BJ (cell line): Measurements from ENCODE around the gene LPCAT4. TPM values are rescaled to one million over a fixed set of nuclear protein-coding genes. Genes with fewer than 3 reads are reported as not detected.
A peak's percentile ranks its signal among the peaks of the same experiment; 100 is the strongest.
"Not testable (repeated sequence)": the region's sequence is repeated elsewhere in the genome, so short reads cannot be mapped to it uniquely, and the experiment has no call there.

Experiments
- CTCF ChIA-PET: fragments of 350-600 bp; formaldehyde crosslinking; extraction: SDS; loops from one replicate; lab custom pipeline; 2021; ENCODE audit warnings: antibody characterized with exemption, inconsistent platforms; lab: Yijun Ruan, JAX
- POLR2A ChIA-PET: fragments of 300-600 bp; sonication (Branson Sonifier 250); formaldehyde crosslinking; extraction: SDS; loops from one replicate; lab custom pipeline; 2021; ENCODE audit warnings: antibody characterized with exemption; lab: Charles Lee
- DNase-seq: peaks from one replicate; pipeline ENCODE4 v3.0.0-alpha.2; 2011; ENCODE audit warnings: low read depth
- H3K27me3 ChIP-seq: 2 replicates; pipeline ENCODE4 v1.6.0; 2011; ENCODE audit warnings: low read length; ENCODE audit not compliant: control insufficient read depth, insufficient read depth
- H3K36me3 ChIP-seq: 2 replicates; pipeline ENCODE4 v1.5.1; 2011; ENCODE audit warnings: low read length; ENCODE audit not compliant: control insufficient read depth, insufficient read depth
- H3K4me3 ChIP-seq: 2 replicates; pipeline ENCODE4 v1.5.1; 2011; ENCODE audit warnings: low read depth, mild to moderate bottlenecking, control low read depth, low read length
- CTCF ChIP-seq: IDR thresholded peaks from 2 replicates; pipeline ENCODE4 v1.5.1; 2011; ENCODE audit warnings: low read depth, mild to moderate bottlenecking, control low read depth, inconsistent platforms, low read length, moderate library complexity; ENCODE audit not compliant: insufficient read depth
- polyA plus RNA-seq: library from polyadenylated mRNA; depleted of rRNA; stranded (reverse); fragments of >200 nt; gene quantifications from 2 replicates; pipeline ENCODE4 v1.2.3, GENCODE V29; 2011

The LPCAT4 gene
- polyA plus RNA-seq, 1 experiment = 45.3 TPM

- no peak overlapping the region for H3K4me3 ChIP-seq
- H3K27me3 ChIP-seq = no peaks in the 10 kb centered on the region
- peak; percentile 13; the same call in 1 of the 2 replicates for TF ChIP-seq CTCF
- no peak for DNase-seq
- ChIA-PET CTCF (interaction anchor here (0.9 to 3.5 kb wide), 4 partner anchors 9 to 119 kb away, joined by 3 to 11 read pairs (median 8); partner anchors contain the start of genes LPCAT4, NOP10 and NUTM1), POLR2A (no interaction called here)
- peaks cover 19% of the 10 kb centered on the region for H3K36me3 ChIP-seq
Measured at GRCh38 chr15:34358367-34358766, 8.6 kb downstream of the LPCAT4 start.

- ChIA-PET CTCF (interaction anchor here (0.9 to 3.5 kb wide), 4 partner anchors 10 to 119 kb away, joined by 3 to 11 read pairs (median 8); partner anchors contain the start of genes LPCAT4, NOP10 and NUTM1), POLR2A (no interaction called here)
- no peaks in the 10 kb centered on the region for H3K27me3 ChIP-seq
- no peak for DNase-seq
- no peak overlapping the region for H3K4me3 ChIP-seq
- peaks cover 18% of the 10 kb centered on the region for H3K36me3 ChIP-seq
- TF ChIP-seq CTCF = no peak
Measured at GRCh38 chr15:34357653-34358052, 9.3 kb downstream of the LPCAT4 start.

GRCh38 chr15:34355241-34355640 lies 11.8 kb downstream of the LPCAT4 start:
- Histone ChIP-seq H3K36me3 (peaks cover 11% of the 10 kb centered on the region), H3K4me3 (no peak overlapping the region), H3K27me3 (no peaks in the 10 kb centered on the region)
- ChIA-PET POLR2A (no interaction called here), CTCF (interaction anchor here (2.4 to 3.4 kb wide), 2 partner anchors 12 kb away, joined by 12 to 19 read pairs; partner anchors contain the start of genes LPCAT4, NOP10 and NUTM1)
- DNase-seq = no peak
- no peak for TF ChIP-seq CTCF

- ChIA-PET POLR2A (no interaction called here), CTCF (interaction anchor here (0.5 to 3.4 kb wide), 3 partner anchors 11 to 189 kb away, joined by 4 to 19 read pairs (median 12); partner anchors contain the start of genes LPCAT4, NOP10 and NUTM1)
- H3K36me3 ChIP-seq = peaks cover 8% of the 10 kb centered on the region
- no peak for DNase-seq
- no peaks in the 10 kb centered on the region for H3K27me3 ChIP-seq
- no peak for TF ChIP-seq CTCF
- H3K4me3 ChIP-seq = no peak overlapping the region
Measured at GRCh38 chr15:34354286-34354685, 12.7 kb downstream of the LPCAT4 start.

- TF ChIP-seq CTCF = no peak
- DNase-seq = no peak
- POLR2A ChIA-PET = interaction anchor here (0.6 kb wide), 1 partner anchor 40 kb away, joined by 6 read pairs; no protein-coding TSS in a partner anchor
- no peak overlapping the region for H3K4me3 ChIP-seq
- CTCF ChIA-PET = interaction anchor here (1.2 to 3.4 kb wide), 3 partner anchors 8 to 14 kb away, joined by 5 to 19 read pairs (median 12); partner anchors contain the start of genes LPCAT4, NOP10 and NUTM1
- no peaks in the 10 kb centered on the region; the same call in 1 of the 2 replicates for H3K27me3 ChIP-seq
- peaks cover 4% of the 10 kb centered on the region for H3K36me3 ChIP-seq
Measured at GRCh38 chr15:34353627-34354026, 13.4 kb downstream of the LPCAT4 start.

- POLR2A ChIA-PET, H3K4me3 ChIP-seq, H3K27me3 ChIP-seq, DNase-seq, H3K36me3 ChIP-seq: not testable (repeated sequence)
- CTCF ChIA-PET = interaction anchor here (1.1 to 2.4 kb wide), 4 partner anchors 9 to 112 kb away, joined by 3 to 12 read pairs (median 6); partner anchors contain the start of genes LPCAT4, NOP10 and NUTM1
Measured at GRCh38 chr15:34352996-34353395, 14.0 kb downstream of the LPCAT4 start.
